22Rv1 (cell line): ENCODE data around the gene SLC4A1AP.

ENCODE experiments used
- H3K27ac ChIP-seq: fragments of 450-650 bp; 2 replicates; pipeline ENCODE4 v1.5.1; 2017
- ZFX ChIP-seq: fragments of 450-650 bp; IDR thresholded peaks from 2 replicates; pipeline ENCODE4 v1.6.1; 2017; ENCODE audit warnings: antibody characterized with exemption, borderline replicate concordance
- TF ChIP-seq, protein P1 (sequence below): fragments of 450-650 bp; IDR thresholded peaks from 2 replicates; pipeline ENCODE4 v1.5.1; 2017; ENCODE audit warnings: mild to moderate bottlenecking

SLC4A1AP gene

DNA sequence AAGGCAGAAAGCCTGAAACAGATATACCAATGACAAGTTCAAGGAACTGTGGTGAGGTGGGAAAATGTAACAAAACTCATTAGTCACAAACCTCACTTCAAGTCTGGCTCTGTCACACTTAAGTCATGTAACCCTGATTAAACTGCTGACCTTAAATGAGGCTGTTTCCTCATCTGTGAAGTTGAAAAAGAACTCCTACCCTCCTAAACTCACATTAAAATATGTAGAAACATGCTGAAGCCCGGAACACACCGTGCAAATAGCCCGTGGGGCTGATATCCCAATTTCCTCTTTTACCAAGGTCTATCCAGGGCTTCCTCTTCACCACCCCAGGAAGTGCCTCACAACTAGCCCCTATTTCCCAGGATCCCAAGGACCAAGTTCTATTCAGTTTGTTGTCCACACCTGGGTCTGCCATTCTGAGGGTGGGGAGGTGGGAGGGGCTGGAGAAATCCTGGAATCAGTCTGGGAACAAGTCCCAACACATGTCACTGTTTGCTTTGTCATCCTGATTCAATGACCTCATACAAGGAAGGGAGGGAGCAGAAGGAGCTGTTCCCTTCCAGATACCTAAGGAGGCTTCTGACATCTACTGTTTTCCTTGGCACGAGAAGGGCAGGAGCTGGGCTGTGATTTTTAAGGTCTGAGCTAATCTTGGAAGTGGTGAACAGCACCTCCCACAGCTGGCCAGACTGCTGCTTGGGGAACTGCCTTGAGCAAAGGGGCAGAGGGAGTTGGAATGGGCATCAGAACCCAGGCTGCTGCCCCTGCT is 42.3 kb downstream of the SLC4A1AP start:
- TF ChIP-seq, protein P1, sequence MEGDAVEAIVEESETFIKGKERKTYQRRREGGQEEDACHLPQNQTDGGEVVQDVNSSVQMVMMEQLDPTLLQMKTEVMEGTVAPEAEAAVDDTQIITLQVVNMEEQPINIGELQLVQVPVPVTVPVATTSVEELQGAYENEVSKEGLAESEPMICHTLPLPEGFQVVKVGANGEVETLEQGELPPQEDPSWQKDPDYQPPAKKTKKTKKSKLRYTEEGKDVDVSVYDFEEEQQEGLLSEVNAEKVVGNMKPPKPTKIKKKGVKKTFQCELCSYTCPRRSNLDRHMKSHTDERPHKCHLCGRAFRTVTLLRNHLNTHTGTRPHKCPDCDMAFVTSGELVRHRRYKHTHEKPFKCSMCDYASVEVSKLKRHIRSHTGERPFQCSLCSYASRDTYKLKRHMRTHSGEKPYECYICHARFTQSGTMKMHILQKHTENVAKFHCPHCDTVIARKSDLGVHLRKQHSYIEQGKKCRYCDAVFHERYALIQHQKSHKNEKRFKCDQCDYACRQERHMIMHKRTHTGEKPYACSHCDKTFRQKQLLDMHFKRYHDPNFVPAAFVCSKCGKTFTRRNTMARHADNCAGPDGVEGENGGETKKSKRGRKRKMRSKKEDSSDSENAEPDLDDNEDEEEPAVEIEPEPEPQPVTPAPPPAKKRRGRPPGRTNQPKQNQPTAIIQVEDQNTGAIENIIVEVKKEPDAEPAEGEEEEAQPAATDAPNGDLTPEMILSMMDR, result 0 out of 2 replicates have a peak, but pooled peaks have one; percentile 6
- no peak for TF ChIP-seq ZFX

DNA sequence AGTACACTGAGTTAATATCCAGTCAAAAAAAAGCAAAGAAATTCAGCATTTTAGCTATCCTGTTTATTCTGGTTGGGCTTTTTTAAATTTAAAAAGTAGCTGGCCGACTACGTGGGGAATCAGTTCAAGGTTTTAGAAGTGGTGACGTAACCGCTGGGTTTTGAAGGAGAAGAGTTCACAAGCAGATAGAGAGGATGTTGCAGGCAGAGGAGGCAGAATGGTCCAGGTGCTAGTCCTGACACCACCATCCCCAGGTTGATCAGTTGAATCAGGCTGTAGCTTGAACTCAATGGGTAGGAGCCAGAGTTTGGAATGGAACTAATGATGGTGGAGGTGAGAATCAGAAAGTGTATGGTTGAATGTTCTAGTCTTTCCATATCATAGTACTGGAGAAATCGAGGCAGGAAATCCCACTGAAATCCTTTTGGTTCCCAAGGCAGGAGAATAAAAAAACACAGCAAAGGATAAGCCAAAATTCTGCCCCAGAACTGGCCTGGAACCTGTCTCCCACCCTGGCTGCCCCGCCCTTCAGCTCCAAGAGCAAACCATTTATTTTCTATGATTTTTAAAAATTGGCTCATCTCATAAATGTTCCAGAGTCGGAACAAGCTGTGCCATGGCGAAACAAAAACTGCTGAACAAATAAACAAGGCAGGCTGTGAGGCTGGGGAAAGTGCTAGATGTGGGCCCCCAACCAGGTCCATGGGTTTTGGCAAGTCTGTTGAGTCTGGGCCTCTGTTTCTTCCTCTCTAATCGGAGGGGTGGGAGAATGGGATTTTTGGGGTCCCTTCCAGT is 44.0 kb downstream of the SLC4A1AP start:
- peak overlapping the region; percentile 78; the same call in 1 of the 2 replicates for H3K27ac ChIP-seq
- TF ChIP-seq, protein P1, result no peak
- TF ChIP-seq ZFX, result no peak

More for the DNA sequence above, 42.3 kb downstream of the SLC4A1AP start:
- H3K27ac ChIP-seq, result peak overlapping the region; percentile 78

DNA sequence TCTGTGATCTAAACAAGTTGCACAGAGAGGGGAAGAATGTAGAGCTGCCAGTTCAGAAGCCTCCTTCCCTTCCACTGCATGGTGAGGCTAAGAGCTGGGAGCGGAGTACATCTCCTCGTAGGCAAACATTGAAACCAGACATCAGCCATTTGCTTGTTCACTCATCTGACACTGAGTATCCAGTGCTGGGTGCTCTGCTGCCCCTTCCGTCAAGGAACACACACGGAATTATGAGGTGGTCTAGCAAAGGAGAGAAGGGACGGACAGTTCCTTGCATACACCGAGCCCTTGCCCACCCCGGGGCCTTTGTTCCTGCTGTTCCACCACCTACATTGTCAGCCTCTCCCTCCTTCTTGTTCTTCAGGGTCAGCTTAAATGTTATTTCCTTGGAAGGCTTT is 44.6 kb downstream of the SLC4A1AP start:
- no peak for TF ChIP-seq ZFX
- TF ChIP-seq, protein P1, result no peak
- peak overlapping the region; percentile 78; the same call in 1 of the 2 replicates for H3K27ac ChIP-seq

DNA sequence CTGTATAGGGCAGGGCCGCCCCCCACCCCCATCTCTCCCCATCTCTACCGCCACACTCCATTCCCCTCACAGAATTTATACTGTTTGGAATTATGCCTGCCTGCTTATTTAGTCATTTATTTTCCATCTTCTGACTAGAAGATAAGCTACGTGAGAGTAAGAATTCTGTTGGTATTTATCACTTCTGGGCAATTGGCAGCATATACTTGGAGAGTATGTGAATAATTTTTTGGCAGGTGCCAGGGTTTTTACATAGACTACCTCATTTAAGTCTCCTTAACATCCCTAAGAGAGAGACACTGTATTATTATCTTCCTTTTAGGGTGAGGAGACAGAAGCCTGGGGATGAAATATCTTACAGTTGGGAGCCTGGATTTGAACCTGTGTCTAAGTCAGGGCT is 45.0 kb downstream of the SLC4A1AP start:
- TF ChIP-seq, protein P1, result no peak
- no peak for TF ChIP-seq ZFX
- H3K27ac ChIP-seq, result no peak overlapping the region

DNA sequence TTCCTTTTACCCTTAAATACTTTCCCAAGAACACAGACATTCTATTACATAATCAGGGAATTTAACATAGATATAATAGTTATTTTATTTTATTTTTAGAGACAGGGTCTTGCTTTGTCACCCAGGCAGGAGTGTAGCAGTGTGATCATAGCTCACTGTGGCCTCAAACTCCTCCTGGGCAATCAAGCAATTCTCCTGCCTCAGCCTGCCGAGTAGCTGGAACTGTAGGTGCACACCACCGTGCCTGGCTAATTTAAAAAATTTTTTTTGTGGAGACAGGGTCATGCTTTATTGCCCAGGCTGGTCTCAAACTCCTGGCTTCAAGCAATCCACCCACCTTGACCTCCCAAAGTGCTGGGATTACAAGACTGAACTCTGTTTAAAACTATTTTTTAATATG is 45.6 kb downstream of the SLC4A1AP start:
- TF ChIP-seq, protein P1, result no peak
- TF ChIP-seq ZFX, result no peak
- no peak overlapping the region for H3K27ac ChIP-seq

DNA sequence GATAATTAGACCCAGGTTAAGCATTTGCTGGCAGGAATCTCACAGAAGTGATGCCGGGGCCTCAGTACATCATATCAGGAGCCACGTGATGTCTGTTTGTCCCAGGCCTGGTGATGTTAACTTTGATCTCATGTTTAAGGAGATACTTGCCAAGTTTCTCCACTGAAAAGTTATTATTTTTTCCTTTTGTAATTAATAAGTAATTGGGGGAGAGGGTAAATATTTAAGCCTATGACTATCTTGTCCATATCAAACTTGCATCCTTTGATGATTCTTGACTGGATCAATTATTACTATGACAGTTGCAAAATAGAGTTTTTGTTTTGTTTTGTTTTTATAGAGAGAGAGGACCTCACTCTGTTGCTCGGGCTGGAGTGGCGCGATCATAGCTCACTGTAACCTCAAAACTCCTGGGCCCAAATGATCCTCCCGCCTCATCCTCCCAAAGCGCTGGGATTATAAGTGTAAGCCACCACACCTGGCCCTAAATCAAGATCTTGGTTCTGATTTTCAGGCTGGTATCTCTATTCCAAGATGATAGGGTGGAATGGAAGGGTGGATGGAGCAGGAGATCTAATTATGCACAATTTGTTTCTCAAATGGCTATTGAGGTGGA is 46.4 kb downstream of the SLC4A1AP start:
- TF ChIP-seq, protein P1, result no peak
- TF ChIP-seq ZFX, result no peak
- no peak overlapping the region for H3K27ac ChIP-seq
